NCI-H128 (cell line): ENCODE measurements around the gene KIF23.
A peak's percentile ranks its signal among the peaks of the same experiment; 100 is the strongest.

ENCODE experiments used
- DNase-seq: peaks from one replicate; lab custom pipeline; 2025; ENCODE audit not compliant: unreplicated experiment; lab: John Stamatoyannopoulos, UW

Gene KIF23

DNA sequence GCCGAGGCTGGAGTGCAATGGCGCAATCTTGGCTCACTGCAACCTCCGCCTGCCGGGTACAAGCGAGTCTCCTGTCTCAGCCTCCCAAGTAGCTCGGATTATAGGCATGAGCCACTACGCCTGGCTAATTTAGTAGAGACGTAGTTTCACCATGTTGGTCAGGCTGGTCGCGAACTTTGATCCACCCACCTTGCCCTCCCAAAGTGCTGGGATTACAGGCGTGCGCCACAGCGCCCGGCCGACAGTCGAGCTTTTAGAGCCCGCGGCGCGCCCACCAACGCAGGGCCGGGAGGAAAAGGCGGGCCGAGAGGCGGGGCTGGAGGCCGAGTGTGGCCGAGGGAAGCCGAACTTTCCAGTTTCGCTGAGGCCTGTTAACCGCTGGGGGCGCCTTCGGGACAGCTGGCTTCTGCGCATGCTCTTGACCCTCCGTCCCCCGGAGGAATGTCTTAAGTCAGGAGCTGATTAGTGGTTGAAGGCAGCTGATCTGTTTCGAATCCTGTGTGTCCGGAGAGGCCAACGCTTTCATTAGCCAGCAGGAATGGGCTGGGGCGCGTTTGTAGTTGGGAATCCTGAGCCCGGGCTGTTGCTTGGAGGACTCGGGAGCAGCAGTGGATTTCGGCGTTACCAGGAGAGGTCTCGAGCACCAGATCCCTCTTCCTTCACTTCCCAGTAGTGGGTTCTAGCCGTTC, 48.5 kb downstream of the KIF23 start:
- peak; percentile 75 for DNase-seq

DNA sequence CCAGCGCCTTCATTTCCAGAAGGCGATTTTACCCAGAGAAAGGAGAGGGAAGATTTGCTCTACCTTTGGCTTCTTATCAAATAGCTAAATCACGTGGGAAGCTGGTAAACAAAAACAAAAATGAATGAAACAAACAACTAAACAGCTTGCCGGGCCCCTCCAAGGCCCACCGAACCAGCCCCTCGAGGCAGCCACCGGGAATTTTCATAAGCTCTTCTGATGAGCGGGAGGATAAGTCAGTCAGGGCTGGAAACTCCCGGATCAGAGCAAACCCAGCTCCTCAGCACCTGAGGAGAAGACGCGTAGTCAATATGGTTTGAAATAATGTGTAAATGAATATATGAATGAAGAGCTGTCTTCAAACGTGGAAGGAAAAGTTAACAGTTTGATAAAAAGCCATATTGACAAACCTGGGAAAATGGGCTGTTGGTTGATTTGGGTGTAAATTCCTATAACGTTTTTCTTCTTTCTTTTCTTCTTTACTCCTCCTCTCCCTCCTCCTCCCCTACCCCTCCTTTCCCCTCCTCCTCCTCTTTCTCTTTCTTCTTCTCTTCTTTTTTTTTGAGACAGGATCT, 49.1 kb downstream of the KIF23 start:
- no peak for DNase-seq

GRCh38 chr15:69465253-69465652, 51.1 kb downstream of the KIF23 start:
- no peak for DNase-seq

DNA sequence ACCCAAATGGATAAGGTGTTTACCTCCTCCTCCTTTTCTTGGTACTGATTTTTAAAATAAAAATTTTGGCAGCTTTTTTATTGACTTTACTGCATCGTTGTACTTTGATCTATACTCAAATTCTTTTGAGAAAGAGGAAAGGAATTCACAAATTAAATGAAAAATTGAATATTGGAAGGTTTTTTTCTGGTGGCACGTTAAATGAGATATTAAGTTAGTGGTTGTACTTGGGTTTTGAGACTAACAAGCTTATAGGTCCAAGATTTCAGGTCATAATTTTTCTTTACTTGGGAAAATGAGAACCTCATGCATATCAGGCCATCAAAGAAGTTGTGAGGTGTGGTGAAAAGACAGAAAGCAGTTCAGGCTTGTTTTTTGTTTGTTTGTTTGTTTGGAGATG, 52.6 kb downstream of the KIF23 start:
- DNase-seq: no peak

GRCh38 chr15:69467636-69468035, 53.5 kb downstream of the KIF23 start:
- DNase-seq: no peak

DNA sequence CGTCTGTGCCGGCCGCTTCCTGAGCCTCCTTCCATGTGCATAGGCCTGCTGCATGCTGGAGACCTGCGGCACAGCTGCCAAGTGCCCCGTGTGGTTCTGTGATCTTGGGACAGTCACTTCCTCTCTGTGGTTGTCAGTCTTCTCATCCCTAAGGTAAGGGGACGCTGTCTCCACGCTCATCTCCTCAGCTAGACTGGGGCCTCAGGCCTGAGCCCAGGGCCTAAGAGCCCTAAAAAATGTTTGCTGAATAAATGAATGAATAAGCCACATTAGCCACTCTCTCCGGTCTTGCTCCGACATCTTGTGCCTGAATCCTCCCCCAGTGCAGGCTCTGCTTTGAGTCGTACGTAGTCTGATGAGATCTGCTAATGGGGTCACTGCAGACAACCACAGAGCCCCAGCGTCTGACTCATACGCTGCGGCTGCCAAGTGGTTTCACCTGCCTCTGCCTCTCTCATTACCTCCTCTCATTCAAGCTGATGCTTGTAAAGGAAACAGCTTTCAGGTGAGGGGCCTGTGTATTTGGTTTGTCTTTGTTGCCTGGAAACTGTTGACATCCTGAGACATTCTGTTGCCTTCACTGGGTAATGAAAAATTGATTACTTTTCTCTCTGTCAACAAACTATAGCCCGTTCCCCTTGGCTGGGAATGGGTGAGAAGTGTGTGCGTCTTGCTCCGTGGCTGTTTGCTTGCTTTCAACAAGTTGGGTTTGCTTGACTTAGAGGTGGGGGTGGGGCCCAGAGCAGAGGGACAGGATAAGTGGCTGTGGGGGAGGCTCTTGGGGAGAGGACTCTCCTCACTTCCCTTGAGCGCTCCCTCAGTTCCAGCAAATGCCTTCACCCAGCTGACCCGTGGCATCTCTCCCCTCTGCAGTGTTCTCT, 54.3 kb downstream of the KIF23 start:
- DNase-seq: peak; percentile 60

DNA sequence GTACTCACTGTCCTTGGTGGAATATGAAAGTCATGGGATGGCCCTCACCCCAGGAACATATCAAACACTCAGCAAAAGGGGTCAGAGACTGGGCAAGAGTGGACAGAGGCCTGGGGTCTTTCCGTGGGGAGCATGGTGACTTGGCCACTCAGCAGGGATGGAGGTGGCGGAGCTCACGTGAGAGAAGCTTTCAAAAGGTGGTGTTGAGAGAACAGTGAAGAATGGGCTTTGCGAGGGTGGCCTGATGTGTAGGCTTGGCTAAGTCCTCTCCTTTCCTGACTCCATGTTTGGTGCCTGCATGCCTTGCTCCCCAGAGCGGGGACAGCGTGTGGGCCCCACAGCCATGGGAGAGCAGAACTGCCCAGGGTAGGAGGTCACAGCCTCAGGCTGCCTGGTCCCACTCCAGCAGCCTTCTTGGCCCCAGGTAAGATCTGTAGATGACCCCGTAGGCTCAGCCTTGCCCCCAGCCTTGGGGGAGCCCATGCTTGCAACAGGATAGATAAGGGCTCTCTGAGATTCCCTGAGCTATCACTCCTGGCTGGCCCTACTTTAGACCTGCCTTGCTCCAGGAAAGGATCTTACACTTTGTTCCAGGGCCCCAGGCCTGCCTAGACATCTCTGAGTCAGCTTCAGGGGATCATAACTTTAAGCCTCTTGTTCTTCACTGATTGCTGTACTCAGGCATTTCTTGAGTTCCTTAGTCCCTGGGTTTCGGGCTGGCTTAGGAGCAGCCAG, 55.5 kb downstream of the KIF23 start:
- DNase-seq: no peak

DNA sequence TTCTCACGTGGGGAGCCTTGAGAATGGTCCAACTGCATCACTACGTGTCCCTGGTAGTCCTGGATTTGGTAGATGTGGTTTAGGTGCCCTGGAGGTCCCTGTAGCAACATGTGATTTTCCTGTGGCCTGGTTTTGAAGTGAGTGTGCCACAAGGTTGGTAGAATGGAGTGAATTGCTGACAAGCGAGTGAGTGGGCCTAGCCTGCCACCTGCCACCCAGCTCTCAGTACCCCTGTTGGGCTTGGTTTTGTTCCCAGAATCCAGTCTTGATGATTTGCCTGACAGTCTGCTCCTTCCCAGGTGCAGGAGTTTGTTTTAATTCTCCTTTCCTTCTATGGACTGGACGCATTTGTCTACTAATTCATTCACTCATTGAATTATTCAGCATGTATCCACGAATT, 57.9 kb downstream of the KIF23 start:
- DNase-seq: no peak

GRCh38 chr15:69472562-69472961, 58.4 kb downstream of the KIF23 start:
- no peak for DNase-seq

GRCh38 chr15:69474291-69474690, 60.1 kb downstream of the KIF23 start:
- DNase-seq: no peak

- no peak for DNase-seq
Observed at GRCh38 chr15:69474846-69475455, 60.8 kb downstream of the KIF23 start.

GRCh38 chr15:69475769-69476358, 61.7 kb downstream of the KIF23 start:
- DNase-seq: no peak

GRCh38 chr15:69476704-69477473, 62.7 kb downstream of the KIF23 start:
- no peak for DNase-seq

- DNase-seq: peak; percentile 47
Observed at GRCh38 chr15:69478259-69478781, 64.2 kb downstream of the KIF23 start.

- no peak for DNase-seq
Observed at GRCh38 chr15:69479081-69479480, 64.9 kb downstream of the KIF23 start.

DNA sequence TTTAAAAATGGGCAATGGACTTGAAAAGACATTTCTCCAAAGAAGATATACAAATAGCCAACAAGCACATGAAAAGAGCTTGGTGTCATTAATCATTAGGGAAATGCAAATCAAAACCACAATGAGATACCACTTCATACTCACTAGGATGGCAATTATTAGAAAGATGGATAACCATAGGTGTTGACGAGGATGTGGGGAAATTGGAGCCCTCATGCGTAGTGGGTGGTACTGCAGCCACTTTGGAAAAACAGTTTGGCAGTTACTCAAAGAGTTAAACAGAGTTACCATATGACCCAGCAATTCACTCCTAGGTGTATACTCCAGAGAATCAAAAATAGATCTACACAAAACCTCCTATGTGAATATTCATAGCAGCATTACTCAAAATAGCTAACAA, 65.8 kb downstream of the KIF23 start:
- DNase-seq: no peak

- DNase-seq: no peak
Observed at GRCh38 chr15:69480932-69481331, 66.8 kb downstream of the KIF23 start.

- no peak for DNase-seq
Observed at GRCh38 chr15:69482686-69483256, 68.6 kb downstream of the KIF23 start.

GRCh38 chr15:69484837-69485236, 70.7 kb downstream of the KIF23 start:
- no peak for DNase-seq
